Measurements from ENCODE around the gene PPEF2.

Gene PPEF2

DNA sequence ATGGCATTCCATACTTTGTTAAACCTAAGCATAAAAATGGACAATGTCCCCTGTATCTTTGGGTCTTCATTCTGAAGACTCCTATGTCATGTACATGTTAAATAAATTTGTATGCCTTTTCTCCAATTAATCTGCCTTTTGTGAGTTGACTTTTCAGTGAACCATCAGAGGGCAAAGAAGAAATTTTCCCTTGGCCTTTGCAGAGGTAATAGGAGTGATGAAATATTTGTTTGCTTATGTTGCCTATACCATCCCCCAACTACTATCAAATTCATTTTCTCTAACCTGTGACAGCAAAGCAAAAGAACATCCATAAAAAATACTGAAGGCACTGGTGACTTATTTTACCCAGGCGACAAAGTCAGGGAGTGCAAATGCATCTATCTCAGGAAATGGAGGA lies 20.3 kb upstream of the PPEF2 start:
- Histone ChIP-seq H3K79me2 (ENCODE audit: insufficient read depth, low read length) (no peaks in the 10 kb centered on the region), H3K9ac (ENCODE audit: low read depth, low read length, poor library complexity, severe bottlenecking) (no peak overlapping the region), H3K4me2 (ENCODE audit: low read depth, low read length, poor library complexity, severe bottlenecking) (no peak overlapping the region), H3K36me3 (ENCODE audit: insufficient read depth, low read length) (no peaks in the 10 kb centered on the region; the same call in 1 of the 2 replicates), H3K9me3 (ENCODE audit: insufficient read depth, low read depth, low read length) (no peaks in the 10 kb centered on the region), H3K4me1 (ENCODE audit: insufficient read depth, low read length, poor library complexity, severe bottlenecking) (no peaks in the 10 kb centered on the region), H4K20me1 (ENCODE audit: insufficient read depth, low read length, poor library complexity, severe bottlenecking) (no peaks in the 10 kb centered on the region), H3K9me2 (replicated peaks; ENCODE audit: low read depth, low read length) (no peaks in the 10 kb centered on the region), H3K4me3 (ENCODE audit: low read length, poor library complexity, severe bottlenecking) (no peak overlapping the region), H2AFZ (ENCODE audit: low read length) (no peak overlapping the region), H3F3A (ENCODE audit: low read depth) (no peaks in the 10 kb centered on the region), H3K27me3 (ENCODE audit: insufficient read depth, low read length, poor library complexity, severe bottlenecking) (no peaks in the 10 kb centered on the region)
- TF ChIP-seq, protein P1, sequence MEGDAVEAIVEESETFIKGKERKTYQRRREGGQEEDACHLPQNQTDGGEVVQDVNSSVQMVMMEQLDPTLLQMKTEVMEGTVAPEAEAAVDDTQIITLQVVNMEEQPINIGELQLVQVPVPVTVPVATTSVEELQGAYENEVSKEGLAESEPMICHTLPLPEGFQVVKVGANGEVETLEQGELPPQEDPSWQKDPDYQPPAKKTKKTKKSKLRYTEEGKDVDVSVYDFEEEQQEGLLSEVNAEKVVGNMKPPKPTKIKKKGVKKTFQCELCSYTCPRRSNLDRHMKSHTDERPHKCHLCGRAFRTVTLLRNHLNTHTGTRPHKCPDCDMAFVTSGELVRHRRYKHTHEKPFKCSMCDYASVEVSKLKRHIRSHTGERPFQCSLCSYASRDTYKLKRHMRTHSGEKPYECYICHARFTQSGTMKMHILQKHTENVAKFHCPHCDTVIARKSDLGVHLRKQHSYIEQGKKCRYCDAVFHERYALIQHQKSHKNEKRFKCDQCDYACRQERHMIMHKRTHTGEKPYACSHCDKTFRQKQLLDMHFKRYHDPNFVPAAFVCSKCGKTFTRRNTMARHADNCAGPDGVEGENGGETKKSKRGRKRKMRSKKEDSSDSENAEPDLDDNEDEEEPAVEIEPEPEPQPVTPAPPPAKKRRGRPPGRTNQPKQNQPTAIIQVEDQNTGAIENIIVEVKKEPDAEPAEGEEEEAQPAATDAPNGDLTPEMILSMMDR (conservative IDR thresholded peaks at IDR 0.05; ENCODE audit: low read length): no peak
- no peak for TF ChIP-seq EZH2phosphoT487 (IDR thresholded peaks at IDR 0.05; ENCODE audit: borderline replicate concordance)

DNA sequence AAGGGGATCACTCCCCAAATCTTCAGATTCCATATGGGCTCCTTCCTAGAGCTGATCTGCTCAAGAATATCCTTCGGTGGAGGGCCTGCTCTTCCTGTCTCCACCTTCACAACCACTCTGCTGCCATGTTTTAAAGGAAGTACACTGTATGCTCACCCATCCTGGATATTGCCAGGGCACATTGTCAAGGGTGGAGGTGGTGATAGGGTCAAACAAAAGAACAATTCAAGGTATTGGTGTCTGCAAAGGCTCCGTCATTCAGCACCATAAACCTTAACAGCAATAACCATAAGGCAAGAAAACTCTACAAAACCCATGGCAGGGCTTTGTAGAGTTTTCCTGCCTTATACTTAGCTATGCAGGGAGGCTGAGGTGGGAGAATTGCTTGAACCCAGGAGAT lies 19.7 kb upstream of the PPEF2 start:
- H4K20me1 ChIP-seq (ENCODE audit: insufficient read depth, low read length, poor library complexity, severe bottlenecking): no peaks in the 10 kb centered on the region
- no peaks in the 10 kb centered on the region for H3K79me2 ChIP-seq (ENCODE audit: insufficient read depth, low read length)
- H3K27me3 ChIP-seq (ENCODE audit: insufficient read depth, low read length, poor library complexity, severe bottlenecking): no peaks in the 10 kb centered on the region
- no peak overlapping the region for H2AFZ ChIP-seq (ENCODE audit: low read length)
- H3K4me3 ChIP-seq (ENCODE audit: low read length, poor library complexity, severe bottlenecking): no peak overlapping the region
- H3K36me3 ChIP-seq (ENCODE audit: insufficient read depth, low read length): no peaks in the 10 kb centered on the region; the same call in 1 of the 2 replicates
- H3K9me3 ChIP-seq (ENCODE audit: insufficient read depth, low read depth, low read length): no peaks in the 10 kb centered on the region
- H3K4me1 ChIP-seq (ENCODE audit: insufficient read depth, low read length, poor library complexity, severe bottlenecking): no peaks in the 10 kb centered on the region
- TF ChIP-seq, protein P1 (conservative IDR thresholded peaks at IDR 0.05; ENCODE audit: low read length): no peak
- no peak for TF ChIP-seq EZH2phosphoT487 (IDR thresholded peaks at IDR 0.05; ENCODE audit: borderline replicate concordance)
- H3F3A ChIP-seq (ENCODE audit: low read depth): no peaks in the 10 kb centered on the region
- H3K9me2 ChIP-seq (replicated peaks; ENCODE audit: low read depth, low read length): no peaks in the 10 kb centered on the region
- no peak overlapping the region for H3K4me2 ChIP-seq (ENCODE audit: low read depth, low read length, poor library complexity, severe bottlenecking)
- no peak overlapping the region for H3K9ac ChIP-seq (ENCODE audit: low read depth, low read length, poor library complexity, severe bottlenecking)

DNA sequence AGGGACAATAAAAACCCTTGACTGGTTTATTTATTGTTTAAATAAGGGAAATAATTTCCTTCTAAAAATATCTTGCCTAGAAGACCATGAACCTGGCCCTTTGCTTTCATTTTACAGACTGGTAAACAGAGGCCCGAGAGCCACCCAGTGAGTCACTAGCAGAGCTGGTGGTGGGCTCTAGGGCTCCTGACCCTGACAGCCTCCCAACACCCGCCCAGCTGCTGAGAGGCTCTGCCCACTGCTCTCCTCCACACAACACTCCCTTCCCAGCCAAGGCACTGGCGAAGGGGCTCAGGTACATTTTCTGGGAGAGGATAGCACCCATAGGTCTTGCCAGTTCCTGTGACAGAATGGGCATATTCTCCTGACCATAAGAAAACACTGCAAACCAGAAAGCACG lies 18.1 kb upstream of the PPEF2 start:
- Histone ChIP-seq H3K36me3 (ENCODE audit: insufficient read depth, low read length) (no peaks in the 10 kb centered on the region; the same call in 1 of the 2 replicates), H3K9me3 (ENCODE audit: insufficient read depth, low read depth, low read length) (no peaks in the 10 kb centered on the region), H3K9me2 (replicated peaks; ENCODE audit: low read depth, low read length) (no peaks in the 10 kb centered on the region), H4K20me1 (ENCODE audit: insufficient read depth, low read length, poor library complexity, severe bottlenecking) (no peaks in the 10 kb centered on the region), H3K4me2 (ENCODE audit: low read depth, low read length, poor library complexity, severe bottlenecking) (no peak overlapping the region), H3K27me3 (ENCODE audit: insufficient read depth, low read length, poor library complexity, severe bottlenecking) (no peaks in the 10 kb centered on the region), H3K4me1 (ENCODE audit: insufficient read depth, low read length, poor library complexity, severe bottlenecking) (no peaks in the 10 kb centered on the region), H2AFZ (ENCODE audit: low read length) (no peak overlapping the region), H3K9ac (ENCODE audit: low read depth, low read length, poor library complexity, severe bottlenecking) (no peak overlapping the region), H3K79me2 (ENCODE audit: insufficient read depth, low read length) (no peaks in the 10 kb centered on the region), H3K4me3 (ENCODE audit: low read length, poor library complexity, severe bottlenecking) (no peak overlapping the region), H3F3A (ENCODE audit: low read depth) (no peaks in the 10 kb centered on the region)
- TF ChIP-seq, protein P1 (conservative IDR thresholded peaks at IDR 0.05; ENCODE audit: low read length): no peak
- TF ChIP-seq EZH2phosphoT487 (IDR thresholded peaks at IDR 0.05; ENCODE audit: borderline replicate concordance): no peak
